ENCODE measurements around the gene TAAR6. TPM values are rescaled to one million over a fixed set of nuclear protein-coding genes. Genes with fewer than 3 reads are reported as not detected.

The TAAR6 gene
- total and polyA plus RNA-seq, 2 of the 4 experiments (the other 2 are of a cell fraction): not detected

- Histone ChIP-seq H3K4me3 (ENCODE audit: insufficient read depth, low read depth, low read length) (no peak overlapping the region), H3K79me1 (ENCODE audit: low read depth in 1 of 2, low read length in 2 of 2) (no peaks in the 10 kb centered on the region), H4K8ac (ENCODE audit: low read depth in 2 of 2, low read length in 2 of 2) (no peak overlapping the region), H3K27ac (ENCODE audit: insufficient read depth, low read length) (no peak overlapping the region), H3K4ac (ENCODE audit: low read depth, low read length) (no peak overlapping the region), H3K56ac (ENCODE audit: extremely low read depth, insufficient read depth, low read length) (no peak overlapping the region), H4K20me1 (ENCODE audit: insufficient read depth, low read length) (no peaks in the 10 kb centered on the region), H4K5ac (ENCODE audit: low read depth, low read length) (no peak overlapping the region), H2AK9ac (replicated peaks; ENCODE audit: low read depth, low read length, poor library complexity) (no peak overlapping the region), H3K18ac (ENCODE audit: low read depth, low read length) (no peak overlapping the region), H3K9ac (ENCODE audit: low read depth, low read length) (no peak overlapping the region), H3K9me1 (ENCODE audit: insufficient read depth, low read length) (no peaks in the 10 kb centered on the region), H2BK120ac (ENCODE audit: low read depth, low read length) (no peak overlapping the region), H3K9me3 (ENCODE audit: control insufficient read depth, insufficient read depth, low read length) (no peaks in the 10 kb centered on the region), H4K91ac (ENCODE audit: insufficient read depth, low read depth, low read length) (no peak overlapping the region), H2BK5ac (ENCODE audit: low read depth, low read length, poor library complexity, severe bottlenecking) (no peak overlapping the region), H2AK5ac (ENCODE audit: low read depth, low read length) (no peak overlapping the region), H2BK15ac (ENCODE audit: low read depth, low read length) (no peak overlapping the region), H3K23ac (ENCODE audit: low read depth, low read length) (no peak overlapping the region), H3K14ac (replicated peaks; ENCODE audit: low read depth, low read length) (no peak overlapping the region), H3K4me2 (ENCODE audit: low read depth, low read length) (no peak overlapping the region), H3K4me1 (ENCODE audit: control insufficient read depth, insufficient read depth, low read length) (no peaks in the 10 kb centered on the region), H2AFZ (replicated peaks; ENCODE audit: low read length, poor library complexity) (no peak overlapping the region), H2BK20ac (ENCODE audit: low read depth, low read length) (no peak overlapping the region), H3K36me3 (ENCODE audit: control insufficient read depth, insufficient read depth, low read length) (no peaks in the 10 kb centered on the region), H3K27me3 (ENCODE audit: control insufficient read depth, insufficient read depth, low read length) (peaks cover 32% of the 10 kb centered on the region)
- dilution Hi-C loops (cut with HindIII; ENCODE audit: low sequenced_read_pairs, unreplicated experiment) (no loop called here), intact Hi-C loops (cut with micrococcal nuclease) (no loop called here), in situ Hi-C loops (cut with MboI; ENCODE audit: low sequenced_read_pairs) (no loop called here)
- BruUV-seq (replicated peaks): no TSS peak
- CTCF ChIA-PET: interaction anchor here (1.0 kb wide), 1 partner anchor 9 kb away, joined by 4 read pairs; the partner anchor contains the start of gene TAAR5
- TF ChIP-seq CEBPB (IDR thresholded peaks at IDR 0.05; ENCODE audit: low read depth, low read length) (no peak), RFX5 (IDR thresholded peaks at IDR 0.05; ENCODE audit: low read depth, low read length) (no peak), MAZ (IDR thresholded peaks at IDR 0.05; ENCODE audit: borderline replicate concordance, low read depth, low read length) (no peak), RAD21 (IDR thresholded peaks at IDR 0.05; ENCODE audit: low read length) (no peak), USF2 (IDR thresholded peaks at IDR 0.05; ENCODE audit: low read depth, low read length) (no peak)
- TF ChIP-seq, protein P1, sequence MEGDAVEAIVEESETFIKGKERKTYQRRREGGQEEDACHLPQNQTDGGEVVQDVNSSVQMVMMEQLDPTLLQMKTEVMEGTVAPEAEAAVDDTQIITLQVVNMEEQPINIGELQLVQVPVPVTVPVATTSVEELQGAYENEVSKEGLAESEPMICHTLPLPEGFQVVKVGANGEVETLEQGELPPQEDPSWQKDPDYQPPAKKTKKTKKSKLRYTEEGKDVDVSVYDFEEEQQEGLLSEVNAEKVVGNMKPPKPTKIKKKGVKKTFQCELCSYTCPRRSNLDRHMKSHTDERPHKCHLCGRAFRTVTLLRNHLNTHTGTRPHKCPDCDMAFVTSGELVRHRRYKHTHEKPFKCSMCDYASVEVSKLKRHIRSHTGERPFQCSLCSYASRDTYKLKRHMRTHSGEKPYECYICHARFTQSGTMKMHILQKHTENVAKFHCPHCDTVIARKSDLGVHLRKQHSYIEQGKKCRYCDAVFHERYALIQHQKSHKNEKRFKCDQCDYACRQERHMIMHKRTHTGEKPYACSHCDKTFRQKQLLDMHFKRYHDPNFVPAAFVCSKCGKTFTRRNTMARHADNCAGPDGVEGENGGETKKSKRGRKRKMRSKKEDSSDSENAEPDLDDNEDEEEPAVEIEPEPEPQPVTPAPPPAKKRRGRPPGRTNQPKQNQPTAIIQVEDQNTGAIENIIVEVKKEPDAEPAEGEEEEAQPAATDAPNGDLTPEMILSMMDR (conservative IDR thresholded peaks at IDR 0.05; ENCODE audit: low read depth, low read length): no peak
- TF ChIP-seq, protein P2, sequence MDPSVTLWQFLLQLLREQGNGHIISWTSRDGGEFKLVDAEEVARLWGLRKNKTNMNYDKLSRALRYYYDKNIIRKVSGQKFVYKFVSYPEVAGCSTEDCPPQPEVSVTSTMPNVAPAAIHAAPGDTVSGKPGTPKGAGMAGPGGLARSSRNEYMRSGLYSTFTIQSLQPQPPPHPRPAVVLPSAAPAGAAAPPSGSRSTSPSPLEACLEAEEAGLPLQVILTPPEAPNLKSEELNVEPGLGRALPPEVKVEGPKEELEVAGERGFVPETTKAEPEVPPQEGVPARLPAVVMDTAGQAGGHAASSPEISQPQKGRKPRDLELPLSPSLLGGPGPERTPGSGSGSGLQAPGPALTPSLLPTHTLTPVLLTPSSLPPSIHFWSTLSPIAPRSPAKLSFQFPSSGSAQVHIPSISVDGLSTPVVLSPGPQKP (IDR thresholded peaks at IDR 0.05; ENCODE audit: borderline replicate concordance, low read depth, low read length): no peak
- DNase-seq (no peak), ATAC-seq (ENCODE audit: low read depth) (no peak)
- POLR2A ChIA-PET (ENCODE audit: unreplicated experiment): no interaction called here
- WGBS, 2 experiments (ENCODE audit: extremely low coverage in 2 of 2, insufficient read length in 1 of 2): 42% methylated on average over 2 of the region's 3 CpGs; no CpG with 5 or more reads in 1 of the 2 experiments
These were observed 28.4 kb downstream of the TAAR6 start for GRCh38 chr6:132598473-132598872.
